ENCODE data around the gene DNAH11.
"Not testable (repeated sequence)": the region's sequence is repeated elsewhere in the genome, so short reads cannot be mapped to it uniquely, and the experiment has no call there.

DNAH11 gene

GRCh38 chr7:21867816-21868575 lies 325.2 kb downstream of the DNAH11 start:
- peaks cover 48% of the 10 kb centered on the region for H3K4me1 ChIP-seq (ENCODE audit: control insufficient read depth, insufficient read depth, low read length)
- no peak overlapping the region for H3K4me3 ChIP-seq (ENCODE audit: low read depth, low read length)
- no peaks in the 10 kb centered on the region for H3K36me3 ChIP-seq (ENCODE audit: control insufficient read depth, insufficient read depth, low read length)
- no peaks in the 10 kb centered on the region for H3K9me3 ChIP-seq (ENCODE audit: control insufficient read depth, insufficient read depth, low read length)
- no peak overlapping the region for H3K9ac ChIP-seq (ENCODE audit: low read depth, low read length)
- H3K27me3 ChIP-seq (ENCODE audit: control insufficient read depth, insufficient read depth, low read length): no peaks in the 10 kb centered on the region

- Histone ChIP-seq H3K9me3 (ENCODE audit: control insufficient read depth, insufficient read depth, low read length) (no peaks in the 10 kb centered on the region), H3K9ac (ENCODE audit: low read depth, low read length) (no peak overlapping the region), H3K36me3 (ENCODE audit: control insufficient read depth, insufficient read depth, low read length) (no peaks in the 10 kb centered on the region), H3K4me3 (ENCODE audit: low read depth, low read length) (no peak overlapping the region), H3K4me1 (ENCODE audit: control insufficient read depth, insufficient read depth, low read length) (peaks cover 48% of the 10 kb centered on the region), H3K27me3 (ENCODE audit: control insufficient read depth, insufficient read depth, low read length) (no peaks in the 10 kb centered on the region)
These were observed 325.7 kb downstream of the DNAH11 start for GRCh38 chr7:21868576-21868850.

GRCh38 chr7:21869785-21870402 lies 327.1 kb downstream of the DNAH11 start:
- Histone ChIP-seq H3K27me3 (ENCODE audit: control insufficient read depth, insufficient read depth, low read length) (no peaks in the 10 kb centered on the region), H3K9ac (ENCODE audit: low read depth, low read length) (no peak overlapping the region), H3K36me3 (ENCODE audit: control insufficient read depth, insufficient read depth, low read length) (no peaks in the 10 kb centered on the region), H3K9me3 (ENCODE audit: control insufficient read depth, insufficient read depth, low read length) (no peaks in the 10 kb centered on the region), H3K4me1 (ENCODE audit: control insufficient read depth, insufficient read depth, low read length) (peaks cover 48% of the 10 kb centered on the region), H3K4me3 (ENCODE audit: low read depth, low read length) (no peak overlapping the region)

- Histone ChIP-seq H3K4me1 (ENCODE audit: control insufficient read depth, insufficient read depth, low read length) (no peaks in the 10 kb centered on the region), H3K9me3 (ENCODE audit: control insufficient read depth, insufficient read depth, low read length) (no peaks in the 10 kb centered on the region), H3K4me3 (ENCODE audit: low read depth, low read length) (no peak overlapping the region), H3K36me3 (ENCODE audit: control insufficient read depth, insufficient read depth, low read length) (no peaks in the 10 kb centered on the region), H3K27me3 (ENCODE audit: control insufficient read depth, insufficient read depth, low read length) (no peaks in the 10 kb centered on the region), H3K9ac (ENCODE audit: low read depth, low read length) (no peak overlapping the region)
These were observed 340.2 kb downstream of the DNAH11 start for GRCh38 chr7:21883069-21883468.

GRCh38 chr7:21883501-21883900 lies 340.7 kb downstream of the DNAH11 start:
- H3K4me3 ChIP-seq (ENCODE audit: low read depth, low read length); H3K9ac ChIP-seq (ENCODE audit: low read depth, low read length); H3K4me1 ChIP-seq (ENCODE audit: control insufficient read depth, insufficient read depth, low read length); H3K36me3 ChIP-seq (ENCODE audit: control insufficient read depth, insufficient read depth, low read length); H3K27me3 ChIP-seq (ENCODE audit: control insufficient read depth, insufficient read depth, low read length); H3K9me3 ChIP-seq (ENCODE audit: control insufficient read depth, insufficient read depth, low read length): not testable (repeated sequence)

GRCh38 chr7:21884496-21884895 lies 341.7 kb downstream of the DNAH11 start:
- Histone ChIP-seq H3K27me3 (ENCODE audit: control insufficient read depth, insufficient read depth, low read length) (no peaks in the 10 kb centered on the region), H3K9ac (ENCODE audit: low read depth, low read length) (no peak overlapping the region), H3K36me3 (ENCODE audit: control insufficient read depth, insufficient read depth, low read length) (no peaks in the 10 kb centered on the region), H3K4me1 (ENCODE audit: control insufficient read depth, insufficient read depth, low read length) (no peaks in the 10 kb centered on the region), H3K4me3 (ENCODE audit: low read depth, low read length) (no peak overlapping the region), H3K9me3 (ENCODE audit: control insufficient read depth, insufficient read depth, low read length) (no peaks in the 10 kb centered on the region)

- Histone ChIP-seq H3K4me1 (ENCODE audit: control insufficient read depth, insufficient read depth, low read length) (no peaks in the 10 kb centered on the region), H3K27me3 (ENCODE audit: control insufficient read depth, insufficient read depth, low read length) (no peaks in the 10 kb centered on the region), H3K4me3 (ENCODE audit: low read depth, low read length) (no peak overlapping the region), H3K9ac (ENCODE audit: low read depth, low read length) (no peak overlapping the region), H3K36me3 (ENCODE audit: control insufficient read depth, insufficient read depth, low read length) (no peaks in the 10 kb centered on the region), H3K9me3 (ENCODE audit: control insufficient read depth, insufficient read depth, low read length) (no peaks in the 10 kb centered on the region)
These were observed 343.6 kb downstream of the DNAH11 start for GRCh38 chr7:21886396-21886795.

GRCh38 chr7:21887353-21887752 lies 344.5 kb downstream of the DNAH11 start:
- Histone ChIP-seq H3K27me3 (ENCODE audit: control insufficient read depth, insufficient read depth, low read length) (no peaks in the 10 kb centered on the region), H3K36me3 (ENCODE audit: control insufficient read depth, insufficient read depth, low read length) (no peaks in the 10 kb centered on the region), H3K9me3 (ENCODE audit: control insufficient read depth, insufficient read depth, low read length) (no peaks in the 10 kb centered on the region), H3K4me3 (ENCODE audit: low read depth, low read length) (no peak overlapping the region), H3K9ac (ENCODE audit: low read depth, low read length) (no peak overlapping the region), H3K4me1 (ENCODE audit: control insufficient read depth, insufficient read depth, low read length) (no peaks in the 10 kb centered on the region)

- H3K4me1 ChIP-seq (ENCODE audit: control insufficient read depth, insufficient read depth, low read length): no peaks in the 10 kb centered on the region
- no peak overlapping the region for H3K9ac ChIP-seq (ENCODE audit: low read depth, low read length)
- no peaks in the 10 kb centered on the region for H3K36me3 ChIP-seq (ENCODE audit: control insufficient read depth, insufficient read depth, low read length)
- no peaks in the 10 kb centered on the region for H3K9me3 ChIP-seq (ENCODE audit: control insufficient read depth, insufficient read depth, low read length)
- H3K27me3 ChIP-seq (ENCODE audit: control insufficient read depth, insufficient read depth, low read length): no peaks in the 10 kb centered on the region
- no peak overlapping the region for H3K4me3 ChIP-seq (ENCODE audit: low read depth, low read length)
These were observed 344.9 kb downstream of the DNAH11 start for GRCh38 chr7:21887779-21888178.

- Histone ChIP-seq H3K4me3 (ENCODE audit: low read depth, low read length) (no peak overlapping the region), H3K9ac (ENCODE audit: low read depth, low read length) (no peak overlapping the region), H3K36me3 (ENCODE audit: control insufficient read depth, insufficient read depth, low read length) (no peaks in the 10 kb centered on the region), H3K27me3 (ENCODE audit: control insufficient read depth, insufficient read depth, low read length) (no peaks in the 10 kb centered on the region), H3K4me1 (ENCODE audit: control insufficient read depth, insufficient read depth, low read length) (no peaks in the 10 kb centered on the region), H3K9me3 (ENCODE audit: control insufficient read depth, insufficient read depth, low read length) (no peaks in the 10 kb centered on the region)
These were observed 348.5 kb downstream of the DNAH11 start for GRCh38 chr7:21891291-21891690.

- H3K9ac ChIP-seq (ENCODE audit: low read depth, low read length): no peak overlapping the region
- no peak overlapping the region for H3K4me3 ChIP-seq (ENCODE audit: low read depth, low read length)
- no peaks in the 10 kb centered on the region for H3K27me3 ChIP-seq (ENCODE audit: control insufficient read depth, insufficient read depth, low read length)
- H3K9me3 ChIP-seq (ENCODE audit: control insufficient read depth, insufficient read depth, low read length): no peaks in the 10 kb centered on the region
- no peaks in the 10 kb centered on the region for H3K36me3 ChIP-seq (ENCODE audit: control insufficient read depth, insufficient read depth, low read length)
- H3K4me1 ChIP-seq (ENCODE audit: control insufficient read depth, insufficient read depth, low read length): no peaks in the 10 kb centered on the region
These were observed 350.6 kb downstream of the DNAH11 start for GRCh38 chr7:21893401-21893800.

GRCh38 chr7:21898265-21898930 lies 355.6 kb downstream of the DNAH11 start:
- Histone ChIP-seq H3K9me3 (ENCODE audit: control insufficient read depth, insufficient read depth, low read length) (no peaks in the 10 kb centered on the region), H3K9ac (ENCODE audit: low read depth, low read length) (no peak overlapping the region), H3K27me3 (ENCODE audit: control insufficient read depth, insufficient read depth, low read length) (no peaks in the 10 kb centered on the region), H3K4me1 (ENCODE audit: control insufficient read depth, insufficient read depth, low read length) (no peaks in the 10 kb centered on the region), H3K36me3 (ENCODE audit: control insufficient read depth, insufficient read depth, low read length) (peaks cover 30% of the 10 kb centered on the region), H3K4me3 (ENCODE audit: low read depth, low read length) (no peak overlapping the region)

All from iPS-15b (cell line).